HG03103 (cell line): Measurements from ENCODE around the gene MCHR1.
"Not testable (repeated sequence)": the region's sequence is repeated elsewhere in the genome, so short reads cannot be mapped to it uniquely, and the experiment has no call there.

Experiments
- ATAC-seq: cut with Tn5 transposase; IDR thresholded peaks from one replicate; pipeline ENCODE4 v1.9.1; 2021; ENCODE audit warnings: low read depth; ENCODE audit not compliant: unreplicated experiment

MCHR1 gene

DNA sequence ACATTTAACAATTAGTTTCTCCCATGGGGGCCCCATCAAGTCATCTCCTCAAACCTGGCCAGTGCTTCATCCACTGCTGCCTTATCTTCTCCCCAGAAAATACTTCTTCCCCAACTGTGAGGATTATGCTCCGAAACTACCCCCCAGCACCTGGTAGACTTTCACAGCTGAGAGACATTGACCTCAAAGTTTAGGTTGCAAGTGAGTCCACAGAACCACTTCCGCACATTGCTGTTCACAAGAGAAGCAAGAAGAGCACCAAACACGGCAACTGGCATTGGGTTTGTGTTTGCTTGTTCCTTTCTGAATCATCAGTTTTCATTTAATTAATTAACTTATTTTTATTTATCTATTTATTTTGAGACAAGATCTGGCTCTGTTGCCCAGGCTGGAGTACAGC lies 6.1 kb downstream of the MCHR1 start:
- no peak for ATAC-seq

DNA sequence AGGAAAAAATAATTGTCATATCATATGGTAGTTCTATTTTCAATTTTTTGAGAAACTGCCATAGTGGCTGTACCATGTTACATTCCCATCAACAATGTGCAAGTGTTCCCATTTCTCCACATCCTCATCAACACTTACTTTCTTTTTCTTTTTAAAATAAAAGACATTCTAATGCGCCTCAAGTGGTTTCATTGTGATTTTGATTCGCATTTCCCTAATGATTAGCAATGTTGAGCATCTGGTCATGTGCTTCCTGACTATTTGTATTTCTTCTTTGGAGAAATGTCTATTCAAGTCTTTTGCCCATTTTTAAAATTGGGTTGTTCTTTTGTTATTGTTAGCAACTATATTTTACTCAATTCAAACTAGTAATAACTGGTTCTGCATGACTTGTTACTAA lies 8.4 kb downstream of the MCHR1 start:
- ATAC-seq: no peak

DNA sequence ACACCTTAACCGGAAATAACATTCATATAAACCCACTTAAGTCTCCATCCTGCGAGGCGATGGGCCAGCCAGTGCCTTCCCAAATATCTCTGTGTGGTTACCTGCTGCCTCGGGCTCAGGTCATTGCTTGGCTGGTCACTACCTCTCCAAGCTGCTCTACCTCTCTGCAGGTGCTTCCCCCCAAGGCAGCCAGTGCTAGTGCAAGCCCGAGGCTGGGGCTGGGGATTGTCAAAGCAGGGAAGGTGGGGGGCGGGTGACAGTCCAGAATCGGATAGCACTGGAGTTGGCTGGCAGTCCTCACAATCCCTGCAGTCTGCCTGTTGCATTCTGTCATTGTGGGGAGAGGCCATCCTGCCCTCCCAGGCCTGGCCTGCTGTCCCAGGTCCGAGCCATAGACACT lies 11.1 kb downstream of the MCHR1 start:
- ATAC-seq: no peak

DNA sequence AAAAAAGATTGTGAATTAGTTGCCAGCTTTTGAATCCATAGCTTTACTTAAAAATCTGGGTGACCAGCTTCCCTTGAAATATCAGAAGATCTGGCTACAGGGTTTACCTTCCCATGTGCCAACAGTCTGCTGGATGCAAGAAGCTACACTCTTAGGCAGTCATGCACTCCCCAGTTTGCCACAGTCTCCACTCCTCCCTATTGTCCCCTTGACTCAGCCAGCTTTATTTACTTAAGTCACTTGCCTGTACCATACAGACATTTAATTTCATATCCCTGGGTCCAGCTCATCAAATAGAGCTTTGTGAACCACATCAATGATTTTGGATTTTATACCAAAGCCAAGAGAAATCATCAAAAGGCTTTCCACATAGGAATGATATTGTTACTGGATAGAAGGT lies 12.2 kb downstream of the MCHR1 start:
- ATAC-seq: no peak

DNA sequence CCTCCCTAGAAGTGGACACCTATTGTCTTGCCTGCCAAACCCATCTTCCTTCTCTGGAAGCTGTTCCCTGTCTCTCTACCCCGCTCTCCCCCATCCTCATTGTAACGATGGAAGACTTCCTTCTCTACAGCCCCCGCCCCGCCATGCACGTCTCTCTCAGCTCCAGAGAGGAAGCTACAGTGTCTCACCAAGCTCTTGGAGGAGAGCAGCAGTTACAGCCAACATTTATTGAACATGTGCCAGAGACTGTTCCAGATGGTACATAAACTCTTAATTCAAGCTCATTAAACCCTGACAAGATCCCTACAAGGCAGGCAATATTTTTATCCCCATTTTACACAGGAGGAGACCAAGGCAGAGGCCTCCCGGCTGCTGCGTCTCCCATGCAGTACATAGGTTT lies 15.1 kb downstream of the MCHR1 start:
- ATAC-seq: no peak

DNA sequence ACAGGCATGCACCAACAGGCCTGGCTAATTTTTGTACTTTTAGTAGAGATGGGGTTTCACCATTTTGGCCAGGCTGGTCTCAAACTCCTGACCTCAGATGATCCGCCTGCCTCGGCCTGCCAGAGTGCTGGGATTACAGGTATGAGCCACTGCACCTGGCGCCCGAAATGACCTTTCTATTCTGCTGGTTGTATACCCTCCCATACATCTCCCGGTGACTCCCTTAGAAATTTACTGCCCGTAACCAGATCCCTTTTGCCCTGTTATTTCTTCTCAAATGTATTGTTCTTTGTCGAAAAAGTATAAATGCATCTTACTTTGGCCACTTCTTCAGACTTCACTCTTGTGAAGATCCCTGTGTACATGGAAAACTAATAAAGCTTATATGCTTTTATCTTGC lies 22.0 kb downstream of the MCHR1 start:
- no peak for ATAC-seq

DNA sequence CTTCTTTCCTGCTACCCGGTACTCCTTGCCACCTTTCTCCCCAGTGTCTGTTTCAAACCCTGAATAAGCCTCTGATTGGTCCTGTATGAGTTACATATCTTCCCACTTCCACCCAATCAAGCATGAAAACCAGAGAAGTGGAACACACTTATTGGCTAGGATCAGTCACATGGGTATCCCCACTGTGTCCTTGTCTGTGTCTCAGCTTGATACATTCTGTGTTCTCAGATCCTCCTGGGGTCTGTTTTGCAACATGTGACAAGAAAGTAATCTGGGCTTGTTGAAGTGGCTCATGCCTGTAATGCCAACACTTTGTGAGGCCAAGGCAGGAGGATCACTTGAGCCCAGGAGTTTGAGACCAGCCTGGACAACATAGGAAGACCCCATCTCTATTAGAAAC lies 23.9 kb downstream of the MCHR1 start:
- ATAC-seq: no peak

DNA sequence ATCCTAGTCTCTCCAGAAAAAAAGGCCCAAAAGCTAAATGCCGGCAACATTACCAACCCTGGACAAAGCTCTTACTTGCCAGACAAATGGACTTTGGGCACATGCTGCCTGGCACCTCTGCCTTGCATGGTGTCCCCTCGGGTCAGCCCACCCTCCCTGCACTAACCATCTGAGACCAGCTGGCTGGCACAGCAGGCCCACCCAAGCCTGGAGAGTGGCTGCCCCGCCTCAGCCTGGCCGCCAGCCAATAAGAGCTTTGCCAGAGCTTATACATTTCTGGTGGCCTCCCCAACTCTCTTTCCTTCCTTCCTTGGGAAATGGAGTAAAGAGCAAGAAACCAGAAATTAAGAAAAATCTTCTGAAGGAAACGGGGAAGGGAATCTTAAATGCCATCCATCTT lies 24.5 kb downstream of the MCHR1 start:
- no peak for ATAC-seq

DNA sequence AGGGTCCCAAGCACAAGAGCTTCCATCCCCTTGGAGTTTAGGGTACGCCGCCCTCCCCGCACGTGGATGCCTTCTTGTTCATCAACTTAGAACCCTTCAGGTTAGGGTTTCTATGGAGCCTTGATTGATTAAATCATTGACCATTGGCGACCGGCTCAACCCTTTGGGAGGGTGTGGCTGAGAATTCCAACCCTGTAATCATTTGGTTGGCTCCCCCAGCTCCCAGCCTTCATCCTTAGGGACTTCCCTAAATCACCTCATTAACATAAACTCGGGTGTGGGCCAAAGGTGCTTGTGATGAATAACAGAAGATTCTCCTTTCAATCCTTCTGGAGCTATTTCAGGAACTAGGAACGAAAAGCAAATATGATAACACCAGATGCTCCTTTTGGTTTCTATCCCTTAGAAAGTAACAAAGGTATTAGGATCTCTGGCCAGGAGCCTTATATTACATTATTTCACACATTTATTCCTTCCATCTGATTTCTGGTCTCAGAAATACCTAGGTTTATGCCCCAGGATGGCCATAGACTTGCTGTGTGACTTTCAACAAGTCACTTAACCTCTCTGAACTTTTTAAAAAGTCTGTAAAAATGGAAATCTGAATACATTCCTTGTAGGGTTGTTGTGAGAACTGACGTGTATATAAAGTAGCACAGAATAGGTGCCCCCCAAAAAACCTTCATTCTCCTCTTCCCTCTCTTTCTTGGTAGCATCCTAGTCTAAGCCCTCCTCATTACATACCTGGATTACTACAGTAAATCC lies 26.8 kb downstream of the MCHR1 start:
- no peak for ATAC-seq

DNA sequence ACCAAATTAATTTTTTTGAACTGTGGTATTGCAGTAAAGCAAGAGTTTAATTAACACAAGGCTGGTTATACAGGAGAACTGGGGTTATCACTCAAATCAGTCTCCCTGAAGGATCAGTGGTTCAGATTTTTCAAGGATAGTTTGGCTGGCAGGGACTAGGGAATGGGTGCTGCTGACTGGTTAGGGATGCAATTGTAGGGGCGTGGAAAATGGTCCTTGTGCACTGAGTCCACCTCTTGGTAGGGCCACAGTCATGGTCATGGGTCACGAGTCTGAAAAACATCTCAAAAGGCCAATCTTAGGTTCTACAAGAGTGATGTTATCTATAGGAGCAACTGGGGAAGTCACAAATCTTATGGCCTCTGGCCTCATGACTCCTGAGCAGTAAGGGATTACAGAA lies 27.9 kb downstream of the MCHR1 start:
- no peak for ATAC-seq

DNA sequence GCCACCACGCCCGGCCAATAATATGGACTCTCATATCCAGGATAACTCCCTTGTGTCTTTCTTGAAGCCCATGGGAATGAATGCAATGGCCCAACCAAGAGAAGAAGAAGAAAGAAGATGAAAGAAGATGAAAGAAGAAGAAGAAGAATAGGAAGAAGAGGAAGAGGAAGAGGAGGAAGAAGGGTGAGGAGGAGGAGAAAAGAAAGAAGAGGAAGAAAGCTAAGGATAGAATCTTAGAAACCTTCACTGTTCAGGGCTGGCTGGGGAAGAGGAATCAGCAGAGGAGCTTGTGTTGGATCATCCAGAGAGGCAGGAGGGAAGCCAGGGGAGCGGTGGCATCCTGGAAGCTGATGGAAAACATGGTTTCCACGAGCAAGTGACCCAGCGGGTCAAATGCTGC lies 28.9 kb downstream of the MCHR1 start:
- no peak for ATAC-seq

DNA sequence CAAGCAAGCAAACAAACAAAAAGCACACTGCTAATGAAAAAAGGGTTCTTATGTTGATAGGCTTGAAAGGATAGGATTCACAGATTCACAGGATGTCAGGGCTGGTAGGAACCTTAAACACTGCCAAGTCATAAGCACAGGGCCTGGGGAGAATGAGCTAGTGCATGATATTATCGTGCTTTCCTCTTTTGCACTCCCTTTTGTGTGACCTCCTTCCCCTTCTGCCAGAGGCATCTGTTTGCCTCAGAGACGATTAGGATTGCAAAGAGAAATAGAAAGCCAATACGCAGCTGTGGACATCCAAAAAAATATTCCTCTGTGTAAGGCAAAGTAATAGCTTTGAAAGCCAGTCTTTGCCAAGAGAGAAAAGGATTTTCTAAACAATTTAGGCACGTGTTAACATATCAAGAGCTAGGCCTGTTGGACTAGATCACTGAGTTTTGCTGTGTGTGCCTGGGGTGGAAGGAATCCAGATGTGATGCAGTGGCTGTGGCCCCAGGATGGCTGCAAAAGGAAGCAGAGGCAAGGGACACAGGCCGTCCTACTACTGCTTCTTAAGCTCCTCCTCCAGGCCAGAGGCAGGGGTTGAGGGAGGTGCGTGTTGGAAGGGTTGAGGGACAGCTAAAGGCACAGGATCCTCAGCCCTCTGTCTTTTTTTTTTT lies 30.6 kb downstream of the MCHR1 start:
- ATAC-seq: no peak

DNA sequence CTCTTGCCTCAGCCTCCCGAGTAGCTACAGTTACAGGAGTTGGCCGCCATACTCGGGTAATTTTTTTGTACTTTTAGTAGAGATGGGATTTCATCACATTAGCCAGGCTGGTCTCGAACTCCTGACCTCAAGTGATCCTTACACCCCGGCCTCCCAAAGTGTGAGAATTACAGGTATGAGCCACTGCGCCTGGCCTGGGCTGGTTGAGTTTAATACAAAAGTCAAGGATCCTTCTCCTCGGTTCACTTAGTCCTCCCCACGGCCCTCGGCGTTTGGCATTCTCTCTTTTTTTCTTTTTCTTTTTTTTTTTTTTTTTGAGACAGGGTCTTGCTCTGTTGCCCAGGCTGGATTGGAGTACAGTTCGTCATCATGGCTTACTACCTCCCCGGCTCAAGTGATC lies 33.0 kb downstream of the MCHR1 start:
- no peak for ATAC-seq

DNA sequence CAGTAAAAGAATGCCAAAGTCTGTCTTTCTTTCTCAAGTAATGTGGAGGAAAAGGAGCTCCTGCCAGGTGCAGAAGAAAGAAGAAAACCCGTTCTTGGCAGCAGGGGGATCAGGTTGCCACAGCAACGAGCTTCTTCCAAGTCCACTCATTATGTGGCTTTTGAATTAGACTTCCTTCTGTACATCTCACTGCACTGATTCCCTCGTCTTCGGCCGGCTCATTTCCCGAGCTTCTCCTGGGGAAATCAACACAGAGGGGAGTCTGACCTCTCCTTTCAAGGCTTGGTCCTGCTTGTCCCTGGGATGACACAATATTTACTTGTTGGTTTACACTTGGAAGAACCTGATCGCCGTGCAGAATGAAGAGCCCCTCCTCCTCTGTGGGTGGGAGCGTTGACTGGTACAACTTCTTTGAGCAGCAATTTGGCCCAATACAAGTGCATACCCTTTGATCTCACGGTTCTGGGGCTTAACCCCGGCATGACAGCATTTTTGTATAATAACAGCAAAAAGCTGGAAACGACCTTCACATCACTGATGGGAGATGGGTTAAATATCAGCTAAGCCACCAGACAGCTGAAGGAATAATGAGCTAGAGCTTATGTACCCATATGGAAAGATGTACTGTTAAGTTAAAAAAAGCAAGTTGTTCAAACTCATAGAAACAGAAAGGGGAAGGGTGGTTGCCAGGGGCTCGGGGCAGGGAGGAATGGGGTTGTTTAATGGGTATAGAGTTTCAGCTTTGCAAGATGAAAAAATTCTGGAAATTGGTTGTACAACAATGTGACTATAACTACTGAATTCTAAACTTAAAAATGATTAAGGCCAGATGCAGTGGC lies 35.4 kb downstream of the MCHR1 start:
- ATAC-seq: no peak

DNA sequence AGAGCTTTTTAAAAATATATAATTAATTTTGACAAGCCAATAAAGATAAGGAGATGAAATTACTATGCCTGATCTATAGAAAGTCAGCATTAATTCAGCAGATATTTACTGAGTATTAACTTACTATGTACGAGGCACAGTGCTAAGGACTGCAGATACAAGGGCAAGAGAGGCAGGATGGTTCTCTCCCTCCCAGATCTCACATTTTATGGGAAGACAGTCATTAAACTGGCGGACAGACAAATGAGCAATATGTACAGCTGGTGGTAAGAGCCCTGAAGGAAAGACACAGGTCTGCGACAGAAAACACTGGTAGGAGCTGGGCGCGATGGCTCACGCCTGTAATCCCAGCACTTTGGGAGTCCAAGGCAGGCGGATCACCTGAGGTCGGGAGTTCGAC lies 36.8 kb downstream of the MCHR1 start:
- ATAC-seq: no peak

DNA sequence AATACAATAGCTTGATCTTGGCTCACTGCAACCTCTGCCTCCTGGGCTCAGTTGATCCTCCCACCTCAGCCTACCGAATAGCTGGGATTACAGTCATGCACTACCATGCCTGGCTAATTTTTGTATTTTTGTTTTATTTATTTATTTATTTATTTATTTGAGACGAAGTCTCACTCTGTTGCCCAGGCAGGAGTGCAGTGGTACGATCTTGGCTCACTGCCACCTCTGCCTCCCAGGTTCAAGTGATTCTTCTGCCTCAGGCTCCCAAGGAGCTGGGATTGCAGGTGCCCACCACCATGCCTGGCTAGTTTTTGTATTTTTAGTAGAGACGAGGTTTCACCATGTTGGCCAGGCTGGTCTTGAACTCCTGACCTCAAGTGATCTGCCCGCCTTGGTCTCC lies 38.4 kb downstream of the MCHR1 start:
- ATAC-seq: not testable (repeated sequence)

DNA sequence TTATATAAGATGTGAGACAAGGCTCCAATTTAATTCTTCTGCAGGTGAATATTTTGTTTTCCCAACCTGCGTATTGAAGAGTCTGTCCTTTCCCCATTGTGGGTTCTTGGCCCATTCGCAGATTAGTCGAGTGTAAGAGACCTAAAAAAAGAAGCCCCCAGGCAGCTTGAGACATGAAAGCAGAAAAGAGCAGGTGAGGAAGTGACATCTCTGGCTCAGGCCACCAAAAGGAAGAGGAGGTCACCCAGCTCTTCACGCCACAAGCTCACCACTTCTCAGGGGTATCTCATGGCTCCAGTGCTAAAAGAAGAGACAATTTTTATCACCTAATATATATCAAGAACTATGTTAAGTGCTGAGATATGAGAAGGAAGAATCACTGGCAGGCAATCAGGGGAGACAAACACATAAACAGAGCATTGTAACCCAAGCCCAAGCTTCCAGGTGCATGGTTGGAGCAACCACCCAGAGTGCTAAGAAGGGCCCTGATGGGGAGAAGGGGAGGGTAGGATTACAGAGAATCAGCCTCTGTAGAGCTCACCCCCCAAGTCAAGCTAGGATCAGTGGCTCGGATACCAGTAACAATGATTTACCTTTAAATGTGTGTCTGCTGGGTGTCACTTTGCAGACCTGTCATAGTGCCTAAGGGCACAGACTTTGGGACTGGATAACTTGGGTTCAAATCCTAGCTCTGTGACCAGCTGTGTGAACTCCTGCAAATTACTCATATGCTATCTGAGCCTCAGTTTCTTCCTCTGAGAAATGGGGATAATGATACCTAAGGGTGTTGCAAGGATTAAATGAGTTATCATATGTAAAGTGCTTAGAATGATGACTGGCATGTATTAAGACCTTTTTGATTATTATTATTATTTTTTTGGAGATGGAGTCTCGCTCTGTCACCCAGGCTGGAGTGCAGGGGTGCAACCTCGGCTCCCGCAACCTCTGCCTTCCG lies 39.2 kb downstream of the MCHR1 start:
- ATAC-seq: no peak

DNA sequence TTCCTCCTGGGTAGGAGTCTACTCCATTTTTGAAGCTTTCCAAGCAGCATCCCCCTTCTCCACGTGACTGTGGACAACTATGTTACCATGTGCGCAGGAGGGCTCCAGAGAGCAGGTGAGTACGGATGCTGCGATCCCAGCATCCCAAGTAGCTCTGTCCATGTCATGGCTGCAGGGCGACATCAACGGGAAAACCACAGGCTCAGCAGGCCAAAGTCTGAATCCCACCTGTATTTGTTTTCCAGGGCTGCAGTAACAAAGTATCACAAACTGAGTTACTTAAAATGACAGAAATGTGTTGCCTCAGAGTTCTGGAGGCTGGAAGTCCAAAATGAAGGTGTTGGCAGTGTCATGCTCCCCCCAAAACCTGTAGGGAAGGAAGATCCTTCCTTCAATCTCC lies 40.3 kb downstream of the MCHR1 start:
- ATAC-seq: no peak

DNA sequence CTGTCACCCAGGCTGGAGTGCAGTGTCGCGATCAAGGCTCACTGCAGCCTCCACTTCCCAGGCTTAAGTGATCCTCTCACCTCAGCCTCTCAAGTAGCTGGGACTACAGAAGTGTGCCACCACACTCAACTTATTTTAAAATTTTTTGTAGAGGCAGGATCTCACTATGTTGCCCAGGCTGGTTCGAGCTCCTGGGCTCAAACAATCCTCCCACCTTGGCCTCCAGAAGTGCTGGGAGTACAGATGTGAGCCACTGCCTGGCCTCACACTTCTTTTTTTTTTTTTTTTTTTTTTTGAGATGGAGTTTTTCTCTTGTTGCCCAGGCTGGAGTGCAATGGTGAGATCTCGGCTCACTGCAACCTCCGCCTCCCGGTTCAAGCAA lies 40.9 kb downstream of the MCHR1 start:
- ATAC-seq: not testable (repeated sequence)

DNA sequence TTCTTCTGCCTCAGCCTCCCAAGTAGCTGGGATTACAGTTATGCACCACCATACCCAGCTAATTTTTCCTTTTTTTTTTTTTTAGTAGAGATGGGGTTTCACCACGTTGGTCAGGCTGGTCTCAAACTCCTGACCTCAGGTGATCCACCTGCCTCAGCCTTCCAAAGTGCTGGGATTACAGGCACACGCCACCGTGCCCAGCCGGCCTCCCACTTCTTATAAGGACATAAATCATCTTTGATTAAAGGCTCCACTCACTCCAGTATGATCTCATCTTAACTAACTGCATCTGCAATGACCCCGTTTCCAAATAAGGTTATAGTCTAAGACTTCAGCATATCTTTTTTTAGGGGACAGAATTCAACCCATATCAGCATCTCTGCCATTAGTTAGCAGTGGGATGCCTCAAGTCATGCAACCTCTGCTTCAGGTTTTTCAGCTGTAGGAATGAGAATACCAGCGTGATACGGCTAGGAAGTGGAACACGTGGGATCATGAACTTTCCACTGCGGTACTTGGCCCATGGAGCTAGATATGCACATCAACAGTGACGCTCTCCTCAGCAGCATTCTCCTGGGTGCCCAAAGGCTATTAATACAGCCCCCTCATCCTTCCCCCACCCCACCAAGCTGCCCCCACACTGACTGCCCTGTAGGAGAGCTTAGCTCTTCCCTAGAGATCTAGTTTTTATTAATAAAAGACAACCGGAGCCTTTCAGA lies 41.4 kb downstream of the MCHR1 start:
- no peak for ATAC-seq
